Muscle of leg (tissue), 11 donors: ENCODE measurements around the gene LPO. TPM values are rescaled to one million over a fixed set of nuclear protein-coding genes. Genes with fewer than 3 reads are reported as not detected.

ENCODE experiments used
- DNase-seq: peaks from one replicate; pipeline ENCODE4 v3.0.0; 2013
- H3K27ac ChIP-seq: one replicate; pipeline ENCODE4 v1.5.1; 2013; ENCODE audit warnings: mild to moderate bottlenecking, low read length, control low read depth
- H3K27me3 ChIP-seq: one replicate; pipeline ENCODE4 v1.6.1; 2013; ENCODE audit warnings: low read length; ENCODE audit not compliant: control insufficient read depth, insufficient read depth
- H3K36me3 ChIP-seq: one replicate; pipeline ENCODE4 v1.6.1; 2013; ENCODE audit warnings: low read length; ENCODE audit not compliant: control insufficient read depth, insufficient read depth
- H3K4me1 ChIP-seq: one replicate; pipeline ENCODE4 v1.6.1; 2013; ENCODE audit warnings: low read length; ENCODE audit not compliant: control insufficient read depth, insufficient read depth
- H3K4me3 ChIP-seq: one replicate; pipeline ENCODE4 v1.5.1; 2013; ENCODE audit warnings: low read length, control low read depth
- H3K9me3 ChIP-seq: replicated peaks from 2 replicates; pipeline ENCODE4 v1.6.1; 2013; ENCODE audit warnings: low read depth, low read length; ENCODE audit not compliant: control insufficient read depth
- WGBS: methylation state at CpG from one replicate; pipeline ENCODE4 v1.1.5; 2013; ENCODE audit warnings: missing lambda C conversion rate; ENCODE audit not compliant: insufficient coverage; 5-methylcytosine and 5-hydroxymethylcytosine counted together
- polyA plus RNA-seq, 8 donors: library from polyadenylated mRNA; unstranded; fragments of 120-200 nt; gene quantifications; one replicate each; pipeline versions ENCODE4 v1.2.1 to v1.2.3, GENCODE V29; 2013; ENCODE audit warnings: inconsistent platforms in 1 of 8, low replicate concordance in 1 of 8; ENCODE audit not compliant: insufficient read length in 8 of 8, insufficient read depth in 1 of 8
- total RNA-seq: library from RNA; stranded (reverse); fragments of 120-200 nt; gene quantifications from one replicate; pipeline ENCODE4 v1.2.4, GENCODE V29; 2013

Gene LPO
- total and polyA plus RNA-seq, 9 donors, result 0.05 to 0.40 (median 0.11) TPM; not detected in 2

GRCh38 chr17:58316260-58316960 lies 78.0 kb downstream of the LPO start:
- Histone ChIP-seq H3K4me1 (no peaks in the 10 kb centered on the region), H3K9me3 (no peaks in the 10 kb centered on the region), H3K36me3 (no peaks in the 10 kb centered on the region), H3K27ac (no peak overlapping the region), H3K4me3 (no peak overlapping the region), H3K27me3 (no peaks in the 10 kb centered on the region)
- DNase-seq, result no peak
- WGBS, result 77% methylated on average over 2 of the region's 8 CpGs

DNA sequence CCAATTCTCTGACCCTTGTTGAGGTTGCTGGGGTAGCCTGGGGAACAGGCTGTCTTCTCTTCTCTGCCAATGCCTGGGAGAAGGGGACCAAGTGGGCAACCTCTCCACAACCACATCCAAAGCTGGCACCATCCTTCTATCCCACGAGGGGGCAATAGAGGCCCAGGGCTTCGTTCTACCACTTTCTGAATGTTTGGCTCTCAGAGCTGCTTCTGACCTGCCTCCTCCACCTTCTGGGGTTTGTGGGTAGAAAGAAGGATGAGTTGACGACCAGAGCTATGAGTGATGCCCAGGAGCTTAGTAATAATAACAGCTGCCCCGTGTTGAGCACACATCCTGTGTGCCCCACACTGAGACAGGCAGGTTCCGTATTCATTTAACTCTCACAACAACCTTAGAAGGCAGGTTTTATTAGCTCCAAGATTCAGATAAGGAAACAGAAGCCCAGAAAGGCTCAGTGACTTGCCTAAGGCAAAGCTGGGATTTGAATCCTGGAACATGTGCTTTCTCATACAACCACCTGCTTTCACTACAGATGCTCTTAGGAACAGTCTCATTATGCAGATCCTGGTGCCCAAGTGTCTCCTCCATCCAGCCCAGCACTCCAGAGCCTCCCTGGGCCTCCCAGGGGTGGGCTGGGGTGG lies 79.2 kb downstream of the LPO start:
- 80% methylated on average over 1 of the region's 5 CpGs for whole genome bisulfite sequencing
- H3K9me3 ChIP-seq, result no peaks in the 10 kb centered on the region
- no peaks in the 10 kb centered on the region for H3K36me3 ChIP-seq
- H3K27me3 ChIP-seq, result no peaks in the 10 kb centered on the region
- no peak overlapping the region for H3K4me3 ChIP-seq
- no peak overlapping the region for H3K27ac ChIP-seq
- no peak for DNase-seq
- no peaks in the 10 kb centered on the region for H3K4me1 ChIP-seq

- WGBS, result 89% methylated on average over 7 of the region's 9 CpGs
- Histone ChIP-seq H3K27ac (no peak overlapping the region), H3K36me3 (no peaks in the 10 kb centered on the region)
Observed at GRCh38 chr17:58318065-58318481, 79.7 kb downstream of the LPO start.

More at GRCh38 chr17:58318065-58318481, 79.7 kb downstream of the LPO start:
- Histone ChIP-seq H3K4me3 (no peak overlapping the region), H3K27me3 (peaks cover 4% of the 10 kb centered on the region), H3K9me3 (no peaks in the 10 kb centered on the region), H3K4me1 (no peaks in the 10 kb centered on the region)
- no peak for DNase-seq

Other genes starting within 250 kb of the LPO start
- 180 TPM for gene SRSF1, start 231.3 kb upstream of the LPO start, total RNA-seq
- 100 to 1,000 TPM; 161 to 241 (median 193) TPM for gene SRSF1, start 231.3 kb upstream of the LPO start, polyA plus RNA-seq
- gene DYNLL2, start 155.2 kb upstream of the LPO start, total RNA-seq, result 12.7 TPM
- gene DYNLL2, start 155.2 kb upstream of the LPO start, polyA plus RNA-seq, result 10 to 100 TPM; 32.5 to 52.8 (median 45.2) TPM
- gene OR4D1, start 90.2 kb upstream of the LPO start, total RNA-seq, result not detected
- gene OR4D1, start 90.2 kb upstream of the LPO start, polyA plus RNA-seq, result under 1 TPM in 1 of 8 donors, not detected in 7; 0.03 TPM
- gene OR4D2, start 71.6 kb upstream of the LPO start, total RNA-seq, result not detected
- not detected for gene OR4D2, start 71.6 kb upstream of the LPO start, polyA plus RNA-seq
- gene EPX, start 45.9 kb upstream of the LPO start, total RNA-seq, result 0.09 TPM
- 1 to 10 TPM in 1 of 8 donors, under 1 TPM in 7; 0.26 to 1.0 (median 0.41) TPM for gene EPX, start 45.9 kb upstream of the LPO start, polyA plus RNA-seq
- gene MKS1, start 19.3 kb upstream of the LPO start, total RNA-seq, result 12.5 TPM
- gene MKS1, start 19.3 kb upstream of the LPO start, polyA plus RNA-seq, result 10 to 100 TPM; 11.6 to 20.1 (median 14.4) TPM
- 2.3 TPM for gene MPO, start 42.4 kb downstream of the LPO start, total RNA-seq
- 10 to 100 TPM in 5 of 8 donors, 1 to 10 TPM in 3; 7.2 to 20.0 (median 11.0) TPM for gene MPO, start 42.4 kb downstream of the LPO start, polyA plus RNA-seq
- gene TSPOAP1, start 90.2 kb downstream of the LPO start, total RNA-seq, result 3.6 TPM
- gene TSPOAP1, start 90.2 kb downstream of the LPO start, polyA plus RNA-seq, result 1 to 10 TPM; 4.1 to 7.4 (median 5.1) TPM
- gene SUPT4H1, start 113.6 kb downstream of the LPO start, total RNA-seq, result 64.8 TPM
- gene SUPT4H1, start 113.6 kb downstream of the LPO start, polyA plus RNA-seq, result 100 to 1,000 TPM in 1 of 8 donors, 10 to 100 TPM in 7; 75.0 to 107 (median 87.8) TPM
- 0.04 TPM for gene RNF43, start 178.9 kb downstream of the LPO start, total RNA-seq
- 1 to 10 TPM in 2 of 8 donors, under 1 TPM in 6; 0.04 to 1.6 (median 0.06) TPM for gene RNF43, start 178.9 kb downstream of the LPO start, polyA plus RNA-seq
- gene HSF5, start 249.8 kb downstream of the LPO start, total RNA-seq, result 0.13 TPM
- gene HSF5, start 249.8 kb downstream of the LPO start, polyA plus RNA-seq, result under 1 TPM in 6 of 8 donors, not detected in 2; 0.04 to 0.20 (median 0.09) TPM